SW 1271 (cell line): Measurements from ENCODE around the gene MOAP1.
"Not testable (repeated sequence)": the region's sequence is repeated elsewhere in the genome, so short reads cannot be mapped to it uniquely, and the experiment has no call there.

Source experiments
- DNase-seq, 2 experiments: peaks; one replicate each; lab custom pipeline; 2025; lab: John Stamatoyannopoulos, UW

The MOAP1 gene

GRCh38 chr14:93146119-93146518, 38.6 kb downstream of the MOAP1 start:
- no peak for DNase-seq

GRCh38 chr14:93142854-93143652, 41.6 kb downstream of the MOAP1 start:
- DNase-seq: no peak

- DNase-seq: no peak
Observed at GRCh38 chr14:93137864-93138263, 46.8 kb downstream of the MOAP1 start.

- not testable (repeated sequence) for DNase-seq
Observed at GRCh38 chr14:93136508-93136907, 48.2 kb downstream of the MOAP1 start.

- no peak for DNase-seq
Observed at GRCh38 chr14:93136009-93136408, 48.7 kb downstream of the MOAP1 start.

GRCh38 chr14:93135399-93135798, 49.3 kb downstream of the MOAP1 start:
- DNase-seq: no peak

- no peak for DNase-seq
Observed at GRCh38 chr14:93133464-93133863, 51.2 kb downstream of the MOAP1 start.

- peak in 1 of 2 experiments; percentile 31 for DNase-seq
Observed at GRCh38 chr14:93132472-93133065, 52.1 kb downstream of the MOAP1 start.
